Aorta (tissue), 5 donors: Measurements from ENCODE around the gene CCR5. TPM values are rescaled to one million over a fixed set of nuclear protein-coding genes. Genes with fewer than 3 reads are reported as not detected.

Experiments
- ATAC-seq: fragments of 200-7000 bp; cut with Tn5 transposase; one replicate; pipeline ENCODE4 v1.9.1; 2022; ENCODE audit warnings: moderate library complexity; ENCODE audit not compliant: low FRiP score
- DNase-seq, 2 donors: peaks; one replicate each; pipeline ENCODE4 v3.0.0-alpha.2; 2020
- H3K27ac ChIP-seq, 2 donors: one replicate each; pipeline ENCODE4 v1.5.1; 2013; ENCODE audit warnings: low read length in 2 of 2, mild to moderate bottlenecking in 2 of 2, moderate library complexity in 2 of 2, control low read depth in 1 of 2, inconsistent platforms in 1 of 2, low read depth in 1 of 2
- H3K27me3 ChIP-seq, 2 donors: one replicate each; pipeline ENCODE4 v1.6.1; 2013; ENCODE audit warnings: control low read depth in 1 of 2, low read length in 1 of 2, mild to moderate bottlenecking in 1 of 2, moderate library complexity in 1 of 2; ENCODE audit not compliant: insufficient read depth in 2 of 2, control insufficient read depth in 1 of 2
- H3K36me3 ChIP-seq, 2 donors: one replicate each; pipeline ENCODE4 v1.6.1; 2013; ENCODE audit warnings: control low read depth in 1 of 2, low read length in 1 of 2, mild to moderate bottlenecking in 1 of 2; ENCODE audit not compliant: insufficient read depth in 2 of 2, control insufficient read depth in 1 of 2
- H3K4me1 ChIP-seq, 2 donors: one replicate each; pipeline ENCODE4 v1.6.1; 2013; ENCODE audit warnings: low read length in 2 of 2, control low read depth in 1 of 2, mild to moderate bottlenecking in 1 of 2, moderate library complexity in 1 of 2; ENCODE audit not compliant: insufficient read depth in 2 of 2, control insufficient read depth in 1 of 2
- H3K4me3 ChIP-seq, 2 donors: one replicate each; pipeline ENCODE4 v1.5.1; 2013; ENCODE audit warnings: low read length in 2 of 2, control low read depth in 1 of 2, mild to moderate bottlenecking in 1 of 2
- H3K9me3 ChIP-seq: one replicate; pipeline ENCODE4 v1.6.1; 2013; ENCODE audit warnings: mild to moderate bottlenecking, low read length; ENCODE audit not compliant: control insufficient read depth
- WGBS, 2 donors: extraction: QIAGEN DNeasy Blood & Tissue Kit; methylation state at CpG; one replicate each; pipeline ENCODE4 v1.1.7; 2013; 5-methylcytosine and 5-hydroxymethylcytosine counted together
- intact Hi-C, 2 donors: fragments of 100-400 bp; cut with DNase I; formaldehyde crosslinking; loops; one replicate each; pipeline versions ENCODE4 v1.14.2 to v1.15.0; 2022
- polyA plus RNA-seq, 2 donors: library from polyadenylated mRNA; stranded (reverse); fragments of 200-250 nt; gene quantifications; one replicate each; pipeline ENCODE4 v1.2.3, GENCODE V29; 2013
- total RNA-seq, 2 donors: library from RNA; stranded (reverse); fragmentation: NEBNext Ultra II Directional; extraction: Animal tissue kit (Norgen Biotek cat#: 25700); gene quantifications; one replicate each; pipeline ENCODE4 v1.2.1, GENCODE V29; 2021
- donor health status: healthy with polysubstance abuse.
- donor health status: Bipolar disorder and iron deficiency.
- donor health status: DM: no; HTN: no; CAD: no.
- donor health status: DM: no; HTN: no; CAD: no.
- donor health status: DM: yes; HTN: yes; CAD: no.

CCR5 gene
- total and polyA plus RNA-seq, 4 donors = 0.05 to 5.7 (median 3.1) TPM

DNA sequence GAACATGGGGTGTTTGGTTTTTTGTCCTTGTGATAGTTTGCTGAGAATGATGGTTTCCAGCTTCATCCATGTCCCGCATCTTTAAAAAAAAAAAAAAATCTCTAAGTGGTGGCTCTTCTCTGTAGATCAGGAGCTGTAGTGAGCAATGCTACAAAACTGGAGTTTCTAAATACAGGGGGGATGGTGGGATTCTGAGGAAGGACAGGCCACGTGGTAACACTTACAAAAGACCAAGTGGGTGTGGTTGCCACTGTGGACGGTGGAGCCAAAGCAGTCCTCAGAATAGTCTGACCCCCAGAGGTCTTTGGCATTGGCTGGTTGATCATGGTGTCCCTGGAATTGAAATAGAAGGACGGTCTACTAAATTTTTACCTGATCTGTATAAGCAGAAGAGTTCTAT is 44.0 kb downstream of the CCR5 start:
- no peak overlapping the region for H3K4me3 ChIP-seq
- H3K27me3 ChIP-seq = no peaks in the 10 kb centered on the region
- WGBS, 2 donors = 88 to 89% methylated on average over 4 of the region's 4 CpGs
- ATAC-seq (no peak), DNase-seq (no peak)
- H3K4me1 ChIP-seq = no peaks in the 10 kb centered on the region
- intact Hi-C loops = no loop called here
- no peaks in the 10 kb centered on the region for H3K36me3 ChIP-seq
- H3K27ac ChIP-seq = no peak overlapping the region
- H3K9me3 ChIP-seq = no peaks in the 10 kb centered on the region

DNA sequence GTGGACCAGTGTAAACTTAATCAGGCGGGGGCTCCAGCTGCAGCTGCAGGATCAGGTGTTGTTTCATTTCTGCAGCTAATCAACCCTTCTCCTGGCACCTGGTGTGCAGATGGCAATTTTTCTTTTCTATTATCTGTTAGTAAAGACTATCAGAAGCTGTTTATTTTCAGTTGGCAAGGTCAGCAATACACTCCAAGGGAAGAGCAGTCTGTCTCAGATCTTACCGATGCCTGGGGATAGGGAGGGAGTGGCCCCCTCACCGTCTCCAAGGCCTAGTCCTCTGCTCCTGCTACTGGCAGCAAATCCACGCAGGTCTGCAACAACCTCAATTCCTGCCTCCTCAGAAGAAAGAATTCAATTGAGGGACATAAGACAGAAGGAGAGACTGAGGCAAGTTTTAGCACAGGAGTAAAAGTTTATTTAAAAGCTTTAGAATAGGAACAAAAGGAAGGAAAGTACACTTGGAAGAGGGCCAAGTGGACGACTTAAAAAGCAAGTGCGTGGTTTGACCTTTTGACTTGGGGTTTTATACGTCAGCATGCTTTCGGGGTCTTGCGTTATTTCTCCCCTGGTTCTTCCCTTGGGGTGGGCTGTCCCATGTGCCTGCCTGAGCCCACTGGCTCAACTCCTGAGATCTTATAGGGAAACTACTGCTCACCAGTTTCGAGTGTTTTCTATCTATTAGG is 45.5 kb downstream of the CCR5 start:
- 72 to 74% methylated on average over 10 of the region's 10 CpGs for WGBS, 2 donors

DNA sequence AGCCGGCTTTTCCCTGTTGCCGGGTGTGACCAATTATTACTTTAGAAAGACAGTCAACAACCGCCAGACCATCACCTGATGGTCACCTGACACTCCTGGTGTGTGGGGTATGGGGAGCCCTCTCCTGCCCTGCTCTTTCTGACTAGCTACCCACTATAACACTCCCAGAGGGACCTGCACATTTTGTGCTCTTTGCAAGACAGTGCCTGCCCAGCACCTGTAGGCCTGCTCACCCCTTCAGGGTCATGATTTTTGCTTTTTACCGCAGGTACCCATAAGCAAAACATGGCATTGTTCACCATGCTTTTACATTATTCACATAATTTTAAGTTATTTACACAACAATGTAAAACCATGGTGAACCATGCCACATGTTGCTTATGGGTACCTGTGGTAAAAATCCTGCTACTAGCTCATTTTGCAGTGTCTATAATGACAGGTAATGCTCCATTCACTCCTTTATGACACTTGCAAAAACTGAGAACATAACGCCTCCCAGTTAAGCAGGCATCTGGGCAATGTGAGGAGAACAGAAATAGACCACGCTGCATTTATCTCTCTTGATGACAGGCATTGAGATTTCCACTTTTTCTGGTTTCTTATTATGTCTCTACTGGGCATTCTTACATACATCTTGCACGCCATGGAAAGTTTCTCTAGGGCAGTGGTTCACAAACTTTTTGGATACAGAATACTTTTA is 46.2 kb downstream of the CCR5 start:
- no peaks in the 10 kb centered on the region for H3K27me3 ChIP-seq
- H3K27ac ChIP-seq = no peak overlapping the region
- DNase-seq (no peak), ATAC-seq (no peak)
- no peaks in the 10 kb centered on the region for H3K9me3 ChIP-seq
- H3K4me3 ChIP-seq = no peak overlapping the region
- no peaks in the 10 kb centered on the region for H3K36me3 ChIP-seq
- no peaks in the 10 kb centered on the region for H3K4me1 ChIP-seq
- 64 to 65% methylated on average over 7 of the region's 7 CpGs for WGBS, 2 donors
- intact Hi-C loops = no loop called here

More for the DNA sequence above, 45.5 kb downstream of the CCR5 start:
- ATAC-seq (no peak), DNase-seq (no peak)
- H3K27ac ChIP-seq = no peak overlapping the region
- H3K4me1 ChIP-seq = no peaks in the 10 kb centered on the region
- H3K4me3 ChIP-seq = no peak overlapping the region
- intact Hi-C loops = no loop called here
- H3K9me3 ChIP-seq = no peaks in the 10 kb centered on the region
- H3K36me3 ChIP-seq = no peaks in the 10 kb centered on the region
- H3K27me3 ChIP-seq = no peaks in the 10 kb centered on the region

DNA sequence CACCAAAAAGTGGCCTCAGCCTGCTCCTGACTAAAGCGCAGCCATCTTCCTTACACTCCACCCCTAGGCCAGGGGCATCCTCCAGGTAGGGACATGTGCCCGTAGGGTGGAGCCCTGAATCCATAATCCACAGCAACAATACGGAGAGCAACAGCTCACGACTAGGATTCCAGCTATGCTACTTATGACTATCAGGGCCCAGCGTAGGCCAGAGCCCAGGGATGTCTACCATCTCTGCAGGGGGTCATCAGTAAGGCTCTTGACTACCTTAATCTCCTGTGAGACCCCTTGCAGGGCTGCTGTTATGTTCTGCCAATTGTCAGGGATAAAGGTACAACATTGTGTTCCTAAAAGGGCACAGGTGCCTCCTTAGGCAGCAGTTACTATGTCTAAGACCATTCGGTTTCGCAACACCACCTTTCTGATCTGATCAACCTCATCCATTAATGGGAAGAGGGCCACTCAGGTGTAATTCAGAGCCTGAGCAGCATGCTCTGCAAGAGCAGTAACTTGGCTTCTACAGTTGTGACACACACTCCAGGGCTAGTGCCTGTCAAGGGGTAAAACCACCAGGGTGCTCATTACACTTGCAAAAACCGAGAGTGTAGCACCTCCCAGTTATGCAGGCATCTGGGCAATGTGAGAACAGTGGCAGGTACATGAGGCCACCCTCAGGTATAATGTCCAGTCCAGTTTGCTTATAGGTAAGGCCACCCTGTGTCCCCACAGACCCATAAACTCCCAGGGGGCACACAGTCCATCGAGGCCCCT is 47.3 kb downstream of the CCR5 start:
- intact Hi-C loops = no loop called here
- DNase-seq (no peak), ATAC-seq (no peak)
- no peak overlapping the region for H3K4me3 ChIP-seq
- H3K4me1 ChIP-seq = no peaks in the 10 kb centered on the region
- H3K27me3 ChIP-seq = no peaks in the 10 kb centered on the region
- no peaks in the 10 kb centered on the region for H3K36me3 ChIP-seq
- no peak overlapping the region for H3K27ac ChIP-seq
- H3K9me3 ChIP-seq = no peaks in the 10 kb centered on the region
- 85 to 88% methylated on average over 9 of the region's 9 CpGs for WGBS, 2 donors

DNA sequence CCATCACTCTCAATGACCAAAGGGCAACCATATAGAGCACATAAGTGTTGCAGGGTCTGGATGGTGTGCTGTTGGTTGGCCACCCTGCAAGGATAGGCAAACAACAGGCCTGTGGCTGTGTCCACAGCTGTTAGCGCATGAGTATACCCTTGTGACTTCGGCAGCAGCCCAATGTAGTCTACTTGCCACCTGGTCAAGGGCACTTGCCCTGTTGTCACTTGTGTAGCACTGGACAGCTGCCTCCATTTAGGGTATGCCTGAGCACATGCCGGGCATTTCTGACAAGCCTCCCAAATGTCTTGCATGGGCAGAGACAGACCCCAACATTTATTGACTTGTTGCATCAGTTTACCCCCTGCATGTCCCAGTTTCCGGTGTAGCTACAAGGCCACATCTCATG is 49.1 kb downstream of the CCR5 start:
- intact Hi-C loops = no loop called here
- 94 to 96% methylated on average over 4 of the region's 4 CpGs for WGBS, 2 donors

DNA sequence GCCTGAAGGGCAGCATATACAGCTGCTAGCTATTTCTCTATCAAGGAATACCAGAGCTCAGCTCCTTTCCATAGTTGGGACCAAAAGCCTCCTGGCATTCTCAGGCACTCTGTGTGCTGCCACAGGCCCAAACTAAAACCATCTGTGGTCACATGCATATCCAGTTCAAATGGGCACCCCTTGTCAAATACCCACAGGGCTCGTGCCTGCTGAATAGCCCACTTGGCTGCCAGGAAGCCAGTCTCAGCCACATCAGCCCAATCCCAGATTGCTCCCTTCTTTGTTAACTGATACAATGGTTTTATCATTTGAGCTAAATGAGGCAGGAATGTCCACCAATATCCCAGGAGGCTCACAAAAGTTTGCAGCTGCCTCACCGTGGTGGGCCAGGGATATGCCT is 50.2 kb downstream of the CCR5 start:
- Histone ChIP-seq H3K9me3 (no peaks in the 10 kb centered on the region), H3K27ac (no peak overlapping the region), H3K4me3 (no peak overlapping the region), H3K27me3 (no peaks in the 10 kb centered on the region), H3K4me1 (no peaks in the 10 kb centered on the region), H3K36me3 (no peaks in the 10 kb centered on the region)
- ATAC-seq (no peak), DNase-seq (no peak)
- intact Hi-C loops = no loop called here
- 80 to 92% methylated on average over 2 of the region's 2 CpGs for WGBS, 2 donors

More for the DNA sequence above, 49.1 kb downstream of the CCR5 start:
- Histone ChIP-seq H3K36me3 (no peaks in the 10 kb centered on the region), H3K4me1 (no peaks in the 10 kb centered on the region), H3K27ac (no peak overlapping the region), H3K27me3 (no peaks in the 10 kb centered on the region), H3K9me3 (no peaks in the 10 kb centered on the region), H3K4me3 (no peak overlapping the region)
- ATAC-seq = no peak
- DNase-seq = no peak

DNA sequence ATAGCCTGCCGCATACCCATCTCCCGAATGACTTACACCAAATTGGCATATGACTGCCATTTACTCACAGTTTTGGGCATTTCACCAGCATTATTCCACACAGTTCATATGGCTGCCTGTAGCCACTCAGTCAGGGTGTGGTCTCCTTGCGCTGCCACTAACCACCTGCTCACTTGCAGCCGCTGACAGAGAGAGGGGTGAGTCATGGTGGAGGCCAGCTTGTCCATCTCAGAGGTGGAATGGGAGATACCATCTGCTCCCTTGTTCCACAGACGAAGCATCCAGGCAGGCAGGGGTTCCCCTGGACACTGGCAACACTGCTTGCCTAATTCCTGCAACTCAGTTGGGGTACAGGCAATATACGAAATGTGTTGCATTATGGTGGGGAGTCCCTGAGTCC is 51.9 kb downstream of the CCR5 start:
- Histone ChIP-seq H3K4me3 (no peak overlapping the region), H3K9me3 (no peaks in the 10 kb centered on the region), H3K27ac (no peak overlapping the region), H3K27me3 (no peaks in the 10 kb centered on the region), H3K36me3 (no peaks in the 10 kb centered on the region), H3K4me1 (no peaks in the 10 kb centered on the region)
- ATAC-seq = no peak
- 93 to 94% methylated on average over 6 of the region's 6 CpGs for WGBS, 2 donors
- no peak for DNase-seq
- intact Hi-C loops = no loop called here

DNA sequence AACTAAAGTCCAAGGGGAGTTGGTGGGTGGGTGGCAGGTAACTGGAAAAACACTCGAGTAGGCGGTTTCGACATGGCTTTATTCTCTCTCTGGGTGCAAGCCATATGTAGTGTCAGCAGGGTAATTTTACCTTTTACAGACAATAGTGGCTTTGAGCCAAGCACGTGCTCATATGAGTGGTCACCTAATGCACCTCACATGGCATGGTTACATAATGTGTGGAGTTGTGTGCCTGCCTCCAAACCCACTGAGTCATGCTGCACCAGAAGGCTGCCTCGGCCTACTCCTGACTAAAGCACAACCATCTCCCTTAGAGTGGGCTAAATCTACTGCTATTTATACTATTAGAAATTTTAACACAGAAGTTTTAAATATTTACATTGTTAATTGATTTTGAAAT is 52.8 kb downstream of the CCR5 start:
- H3K36me3 ChIP-seq = no peaks in the 10 kb centered on the region
- no peak overlapping the region for H3K27ac ChIP-seq
- no peak overlapping the region for H3K4me3 ChIP-seq
- DNase-seq (no peak), ATAC-seq (no peak)
- WGBS, 2 donors = 92 to 94% methylated on average over 5 of the region's 5 CpGs
- H3K9me3 ChIP-seq = no peaks in the 10 kb centered on the region
- H3K27me3 ChIP-seq = no peaks in the 10 kb centered on the region
- H3K4me1 ChIP-seq = no peaks in the 10 kb centered on the region
- intact Hi-C loops = no loop called here
